Thyroid gland (tissue), 4 donors: ENCODE data around the gene LGI4.

Experiments used
- CTCF ChIP-seq, 6 experiments: fragments of 200-600 bp in 3 of 6; fragments of 450-650 bp in 3 of 6; sonication (generic) in 3 of 6; IDR thresholded peaks; one replicate each; pipeline ENCODE4 v1.5.1; 2016 to 2019; ENCODE audit warnings: antibody characterized with exemption in 6 of 6, mild to moderate bottlenecking in 2 of 6, inconsistent platforms in 1 of 6, moderate library complexity in 1 of 6
- POLR2A ChIP-seq, 2 donors: fragments of 450-650 bp; IDR thresholded peaks; one replicate each; pipeline ENCODE4 v1.6.1; 2017; ENCODE audit warnings: antibody characterized with exemption in 2 of 2, mild to moderate bottlenecking in 2 of 2, moderate library complexity in 1 of 2

- TF ChIP-seq CTCF (IDR thresholded peaks at IDR 0.05) (no peak), POLR2A (IDR thresholded peaks at IDR 0.05) (no peak)
These were observed 11.9 kb downstream of the LGI4 start for GRCh38 chr19:35122687-35123551.
